Activated CD4-positive, alpha-beta T cell treated with anti-CD3 and anti-CD28 coated beads, Interleukin-2, amount 10 ng/mL, durations not matched to agents 7 days and 5 days (primary cell): ENCODE data around the gene PRKAR2B. TPM values are rescaled to one million over a fixed set of nuclear protein-coding genes. Genes with fewer than 3 reads are reported as not detected.
"Not testable (repeated sequence)": the region's sequence is repeated elsewhere in the genome, so short reads cannot be mapped to it uniquely, and the experiment has no call there.

Source experiments
- CTCF ChIA-PET: fragments of 350-600 bp; sonication (Branson Sonifier 250); formaldehyde crosslinking; loops from one replicate; lab custom pipeline; 2021; ENCODE audit warnings: antibody characterized with exemption; lab: Charles Lee
- POLR2A ChIA-PET: fragments of 350-600 bp; sonication (Branson Sonifier 250); formaldehyde crosslinking; loops from one replicate; lab custom pipeline; 2021; ENCODE audit warnings: antibody characterized with exemption; lab: Charles Lee
- DNase-seq: peaks from one replicate; pipeline ENCODE4 v3.0.0-alpha.2; 2020
- H3K27ac Mint-ChIP-seq: one replicate; pipeline ENCODE4 v1.8.0; 2021; ENCODE audit warnings: mild to moderate bottlenecking, moderate library complexity, mixed read lengths
- H3K27me3 Mint-ChIP-seq: one replicate; pipeline ENCODE4 v1.8.0; 2021; ENCODE audit warnings: mixed read lengths
- H3K36me3 Mint-ChIP-seq: one replicate; pipeline ENCODE4 v1.8.0; 2021; ENCODE audit warnings: low read depth, mixed read lengths
- H3K4me1 Mint-ChIP-seq: one replicate; pipeline ENCODE4 v1.8.0; 2021; ENCODE audit warnings: mixed read lengths
- H3K4me3 Mint-ChIP-seq: one replicate; pipeline ENCODE4 v1.8.0; 2021; ENCODE audit warnings: mild to moderate bottlenecking, moderate library complexity, mixed read lengths
- H3K9me3 Mint-ChIP-seq: one replicate; pipeline ENCODE4 v1.8.0; 2021; ENCODE audit warnings: mixed read lengths
- total RNA-seq, 2 experiments: library from RNA; stranded (reverse); gene quantifications; one replicate each; pipeline ENCODE4 v1.2.3, GENCODE V29; 2021

The PRKAR2B gene
- total RNA-seq, 2 experiments from 2014 or later: 1.2 to 1.4 TPM

DNA sequence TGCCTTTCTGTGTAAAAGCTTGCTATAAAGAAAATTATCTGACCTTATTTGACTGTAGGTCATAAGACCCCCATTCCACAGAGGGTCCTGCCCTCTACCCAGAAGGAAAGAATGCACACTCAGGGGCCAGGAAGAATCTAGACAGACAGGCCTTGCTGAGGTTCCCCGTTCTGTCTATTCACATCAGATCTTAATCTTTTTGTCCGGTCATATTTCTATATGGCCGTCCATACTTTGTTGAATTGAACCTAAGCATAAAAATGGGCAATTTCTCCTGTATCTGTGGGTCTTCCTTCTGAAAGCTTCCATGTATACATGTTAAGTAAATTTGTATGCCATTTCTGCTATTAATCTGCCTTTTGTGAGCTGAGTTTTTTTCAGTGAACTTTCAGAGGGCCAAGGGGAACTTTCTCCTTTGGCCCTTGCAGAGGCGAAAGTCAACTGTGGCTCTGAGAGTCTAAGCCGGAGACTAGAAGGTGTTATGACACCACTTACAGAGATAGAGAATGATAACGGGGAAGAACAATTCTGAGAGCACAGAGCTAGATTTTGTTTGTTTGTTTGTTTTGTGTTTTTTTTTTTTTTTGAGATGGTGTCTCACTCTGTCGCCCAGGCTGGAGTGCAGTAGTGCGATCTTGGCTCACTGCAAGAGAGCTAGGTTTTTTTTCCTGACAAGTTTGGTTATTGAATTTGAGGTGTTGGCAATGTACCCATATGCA, 11.6 kb upstream of the PRKAR2B start:
- H3K36me3 Mint-ChIP-seq: no peaks in the 10 kb centered on the region
- peaks cover 4% of the 10 kb centered on the region for H3K9me3 Mint-ChIP-seq
- H3K27me3 Mint-ChIP-seq: peaks cover 7% of the 10 kb centered on the region
- H3K27ac Mint-ChIP-seq: no peak overlapping the region
- DNase-seq: no peak
- H3K4me3 Mint-ChIP-seq: no peak overlapping the region
- ChIA-PET CTCF (interaction anchor here (0.6 kb wide), 1 partner anchor 1189 kb away, joined by 3 read pairs; no protein-coding TSS in a partner anchor), POLR2A (no interaction called here)
- H3K4me1 Mint-ChIP-seq: no peaks in the 10 kb centered on the region

GRCh38 chr7:107034553-107034952, 10.0 kb upstream of the PRKAR2B start:
- no peaks in the 10 kb centered on the region for H3K4me1 Mint-ChIP-seq
- ChIA-PET CTCF (no interaction called here), POLR2A (no interaction called here)

GRCh38 chr7:107035446-107035845, 9.1 kb upstream of the PRKAR2B start:
- DNase-seq: no peak
- CTCF ChIA-PET: no interaction called here
- Mint-ChIP-seq H3K9me3 (peaks cover 4% of the 10 kb centered on the region), H3K4me1 (no peaks in the 10 kb centered on the region), H3K36me3 (no peaks in the 10 kb centered on the region), H3K27ac (no peak overlapping the region), H3K27me3 (peaks cover 7% of the 10 kb centered on the region), H3K4me3 (no peak overlapping the region)
- POLR2A ChIA-PET: no interaction called here

More at GRCh38 chr7:107034553-107034952, 10.0 kb upstream of the PRKAR2B start:
- H3K27ac Mint-ChIP-seq: no peak overlapping the region
- peaks cover 4% of the 10 kb centered on the region for H3K9me3 Mint-ChIP-seq
- DNase-seq: no peak
- H3K27me3 Mint-ChIP-seq: peaks cover 7% of the 10 kb centered on the region
- no peak overlapping the region for H3K4me3 Mint-ChIP-seq
- H3K36me3 Mint-ChIP-seq: no peaks in the 10 kb centered on the region

- Mint-ChIP-seq H3K4me3 (no peak overlapping the region), H3K27me3 (peaks cover 7% of the 10 kb centered on the region), H3K9me3 (peaks cover 5% of the 10 kb centered on the region), H3K27ac (no peak overlapping the region), H3K36me3 (no peaks in the 10 kb centered on the region), H3K4me1 (peaks cover under 1% of the 10 kb centered on the region)
- no peak for DNase-seq
- ChIA-PET POLR2A (no interaction called here), CTCF (no interaction called here)
Measured at GRCh38 chr7:107036535-107036934, 8.0 kb upstream of the PRKAR2B start.

DNA sequence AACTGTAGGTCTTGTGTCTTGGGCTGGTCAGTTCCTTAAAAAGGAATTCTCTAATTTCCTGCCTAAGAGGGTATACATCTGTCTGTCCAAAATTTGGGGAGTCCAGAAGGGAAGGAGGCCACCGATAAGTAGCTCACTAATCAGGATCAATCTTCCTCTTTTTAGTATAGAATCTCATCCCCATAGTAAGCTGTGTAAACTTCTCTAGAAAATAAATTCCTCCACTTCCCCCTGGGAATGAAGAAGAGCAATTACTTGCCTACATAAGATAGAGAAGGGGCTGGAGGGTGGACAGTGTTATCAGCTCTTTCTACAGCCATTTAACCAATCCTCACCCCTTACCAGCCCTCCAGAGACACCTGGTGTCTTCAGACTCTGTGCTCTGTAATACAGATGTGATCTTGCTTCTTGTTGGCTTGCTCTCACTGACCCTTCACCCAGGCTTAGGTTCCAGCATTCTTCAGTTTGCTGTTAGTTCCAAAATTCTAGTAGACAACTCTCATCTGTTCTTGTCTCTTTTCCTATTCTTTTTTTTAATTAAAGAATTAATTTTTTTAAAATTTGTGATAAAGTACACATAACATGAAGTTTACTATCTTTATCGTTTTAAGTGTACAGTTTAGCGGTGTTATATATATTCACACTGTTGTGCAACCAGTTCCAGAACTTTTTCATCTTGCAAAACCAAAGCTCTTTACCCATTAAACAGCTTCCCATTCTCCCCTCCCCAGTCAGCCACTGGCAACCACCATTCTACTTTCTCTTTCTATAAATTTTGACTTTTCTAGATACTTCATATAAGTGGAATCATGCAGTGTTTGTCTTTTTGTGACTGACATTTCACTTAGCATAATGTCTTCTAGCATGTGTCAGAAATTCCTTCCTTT, 6.5 kb upstream of the PRKAR2B start:
- peaks cover 6% of the 10 kb centered on the region for H3K9me3 Mint-ChIP-seq
- H3K4me3 Mint-ChIP-seq: no peak overlapping the region
- H3K27me3 Mint-ChIP-seq: peaks cover 7% of the 10 kb centered on the region
- H3K4me1 Mint-ChIP-seq: peaks cover 2% of the 10 kb centered on the region
- POLR2A ChIA-PET: no interaction called here
- no peaks in the 10 kb centered on the region for H3K36me3 Mint-ChIP-seq
- CTCF ChIA-PET: no interaction called here
- no peak for DNase-seq
- H3K27ac Mint-ChIP-seq: no peak overlapping the region

DNA sequence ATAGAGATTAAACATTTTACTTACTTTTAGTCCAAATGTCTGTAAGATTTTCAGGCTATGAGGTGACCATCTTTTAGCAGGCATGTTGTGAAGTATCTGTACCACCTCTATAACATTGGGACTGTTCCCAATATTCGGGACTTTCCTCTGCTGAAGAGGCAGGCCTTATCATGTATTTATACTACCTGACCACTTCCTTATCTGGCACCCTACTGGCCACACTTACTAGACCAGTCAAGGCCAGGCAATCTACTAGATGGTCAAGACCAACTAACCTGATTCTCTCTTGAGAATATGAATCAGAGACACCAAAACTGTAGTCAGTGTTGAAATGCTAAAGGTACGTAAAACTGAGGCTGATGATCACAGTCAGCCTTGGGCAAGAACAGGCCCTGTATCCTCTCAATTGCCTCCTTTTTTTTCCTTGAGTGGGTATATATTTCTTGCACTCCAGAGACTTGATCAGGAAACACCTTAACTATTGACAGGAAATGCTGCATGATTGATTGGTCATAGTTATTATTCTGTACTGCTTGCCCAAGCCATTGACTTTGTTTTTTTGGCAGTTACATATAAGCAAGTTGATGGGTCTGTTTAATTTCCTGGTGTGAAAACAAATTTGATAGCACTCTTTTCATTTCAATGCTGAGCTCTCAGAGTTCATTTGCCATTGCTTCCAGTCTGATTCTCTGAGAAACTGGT, 5.2 kb upstream of the PRKAR2B start:
- Mint-ChIP-seq H3K4me3 (no peak overlapping the region), H3K27me3 (peaks cover 7% of the 10 kb centered on the region), H3K27ac (no peak overlapping the region), H3K4me1 (peaks cover 6% of the 10 kb centered on the region), H3K36me3 (no peaks in the 10 kb centered on the region), H3K9me3 (peaks cover 6% of the 10 kb centered on the region)
- ChIA-PET CTCF (no interaction called here), POLR2A (no interaction called here)
- no peak for DNase-seq

- DNase-seq: no peak
- Mint-ChIP-seq H3K36me3 (no peaks in the 10 kb centered on the region), H3K9me3 (peaks cover 6% of the 10 kb centered on the region), H3K4me3 (no peak overlapping the region), H3K4me1 (peaks cover 16% of the 10 kb centered on the region), H3K27ac (no peak overlapping the region), H3K27me3 (peaks cover 17% of the 10 kb centered on the region)
- ChIA-PET CTCF (interaction anchor here (1.2 kb wide), 1 partner anchor 77 kb away, joined by 6 read pairs; no protein-coding TSS in a partner anchor), POLR2A (no interaction called here)
Measured at GRCh38 chr7:107041097-107041496, 3.4 kb upstream of the PRKAR2B start.

DNA sequence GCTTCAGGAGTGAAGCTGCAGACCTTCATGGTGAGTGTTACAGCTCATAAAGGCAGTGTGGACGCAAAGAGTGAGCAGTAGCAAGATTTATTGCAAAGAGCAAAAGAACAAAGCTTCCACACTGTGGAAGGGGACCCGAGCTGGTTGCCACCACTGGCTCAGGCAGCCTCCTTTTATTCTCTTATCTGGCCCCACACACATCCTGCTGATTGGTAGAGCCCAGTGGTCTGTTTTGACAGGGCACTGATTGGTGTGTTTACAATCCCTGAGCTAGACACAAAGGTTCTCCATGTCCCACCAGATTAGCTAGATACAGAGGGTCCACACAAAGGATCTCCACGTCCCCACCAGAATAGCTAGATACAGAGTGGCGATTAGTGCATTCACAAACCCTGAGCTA, 2.7 kb upstream of the PRKAR2B start:
- H3K4me3 Mint-ChIP-seq, POLR2A ChIA-PET, H3K36me3 Mint-ChIP-seq, DNase-seq, H3K27ac Mint-ChIP-seq, H3K9me3 Mint-ChIP-seq: not testable (repeated sequence)
- peaks cover 15% of the 10 kb centered on the region for H3K27me3 Mint-ChIP-seq
- CTCF ChIA-PET: interaction anchor here (1.2 kb wide), 1 partner anchor 77 kb away, joined by 6 read pairs; no protein-coding TSS in a partner anchor
- H3K4me1 Mint-ChIP-seq: peaks cover 17% of the 10 kb centered on the region

DNA sequence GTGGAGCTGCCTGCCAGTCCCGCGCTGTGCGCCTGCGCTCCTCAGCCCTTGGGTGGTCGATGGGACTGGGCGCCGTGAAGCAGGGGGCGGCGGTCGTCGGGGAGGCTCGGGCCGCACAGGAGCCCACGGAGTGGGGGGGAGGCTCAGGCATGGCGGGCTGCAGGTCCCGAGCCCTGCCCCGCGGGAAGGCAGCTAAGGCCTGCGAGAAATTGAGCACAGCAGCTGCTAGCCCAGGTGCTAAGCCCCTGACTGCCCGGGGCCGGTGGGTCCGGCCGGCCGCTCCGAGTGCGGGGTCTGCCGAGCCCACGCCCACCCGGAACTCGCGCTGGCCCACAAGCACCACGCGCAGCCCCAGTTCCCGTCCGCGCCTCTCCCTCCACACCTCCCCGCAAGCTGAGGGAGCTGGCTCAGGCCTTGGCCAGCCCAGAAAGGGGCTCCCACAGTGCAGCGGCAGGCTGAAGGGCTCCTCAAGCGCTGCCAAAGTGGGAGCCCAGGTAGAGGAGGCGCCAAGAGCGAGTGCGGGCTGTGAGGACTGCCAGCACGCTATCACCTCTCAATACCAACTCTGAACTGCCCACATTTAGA, 2.1 kb upstream of the PRKAR2B start:
- H3K9me3 Mint-ChIP-seq, CTCF ChIA-PET, H3K36me3 Mint-ChIP-seq, H3K4me3 Mint-ChIP-seq, H3K27ac Mint-ChIP-seq, DNase-seq, POLR2A ChIA-PET: not testable (repeated sequence)
- H3K27me3 Mint-ChIP-seq: peaks cover 22% of the 10 kb centered on the region
- peaks cover 17% of the 10 kb centered on the region for H3K4me1 Mint-ChIP-seq

DNA sequence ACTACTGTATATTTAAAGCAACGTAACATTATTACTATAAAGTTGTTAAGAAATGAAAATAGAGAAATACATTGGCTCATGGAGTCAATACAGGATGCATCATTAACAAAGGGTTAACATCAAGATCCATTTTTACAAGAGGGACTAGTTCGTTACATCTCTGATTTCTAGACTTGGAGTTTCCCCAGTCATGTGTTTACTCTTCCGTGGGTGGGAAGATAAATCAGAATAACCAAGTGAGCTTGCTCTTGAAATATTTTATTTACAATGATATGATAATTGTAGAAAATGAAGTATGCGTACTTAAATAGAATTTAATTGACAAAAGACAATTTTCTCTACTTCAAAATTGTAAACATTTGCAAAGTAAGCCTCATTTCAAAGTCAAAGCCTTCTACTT, 1.0 kb upstream of the PRKAR2B start:
- no peak for DNase-seq
- peaks cover 17% of the 10 kb centered on the region for H3K4me1 Mint-ChIP-seq
- ChIA-PET CTCF (no interaction called here), POLR2A (no interaction called here)
- no peaks in the 10 kb centered on the region for H3K36me3 Mint-ChIP-seq
- H3K9me3 Mint-ChIP-seq: peaks cover 2% of the 10 kb centered on the region
- peak overlapping the region; percentile 56 for H3K4me3 Mint-ChIP-seq
- no peak overlapping the region for H3K27ac Mint-ChIP-seq
- H3K27me3 Mint-ChIP-seq: peaks cover 32% of the 10 kb centered on the region

GRCh38 chr7:107043921-107044346, 571 bp upstream of the PRKAR2B start:
- Mint-ChIP-seq H3K9me3 (peaks cover 2% of the 10 kb centered on the region), H3K27me3 (peaks cover 37% of the 10 kb centered on the region), H3K4me1 (peaks cover 17% of the 10 kb centered on the region), H3K36me3 (no peaks in the 10 kb centered on the region), H3K27ac (no peak overlapping the region), H3K4me3 (peak overlapping the region; percentile 56)
- DNase-seq: no peak
- CTCF ChIA-PET: no interaction called here
- POLR2A ChIA-PET: no interaction called here

GRCh38 chr7:107045195-107045960, 873 bp downstream of the PRKAR2B start:
- CTCF ChIA-PET: interaction anchor here (1.0 kb wide), 1 partner anchor 59 kb away, joined by 3 read pairs; no protein-coding TSS in a partner anchor

More at GRCh38 chr7:107045195-107045960, 873 bp downstream of the PRKAR2B start:
- no peak for DNase-seq
- Mint-ChIP-seq H3K36me3 (no peaks in the 10 kb centered on the region), H3K4me3 (peak overlapping the region; percentile 83), H3K27ac (no peak overlapping the region), H3K27me3 (peaks cover 47% of the 10 kb centered on the region), H3K9me3 (peaks cover 2% of the 10 kb centered on the region), H3K4me1 (peaks cover 17% of the 10 kb centered on the region)
- POLR2A ChIA-PET: no interaction called here
